Activated CD4-positive, alpha-beta memory T cell treated with anti-CD3 and anti-CD28 coated beads, Interleukin-2, amount 10 ng/mL, durations not matched to agents 7 days and 5 days (primary cell): ENCODE data around the gene TTC28. TPM values are rescaled to one million over a fixed set of nuclear protein-coding genes. Genes with fewer than 3 reads are reported as not detected.
"Not testable (repeated sequence)": the region's sequence is repeated elsewhere in the genome, so short reads cannot be mapped to it uniquely, and the experiment has no call there.

Experiments used
- CTCF ChIA-PET: fragments of 350-600 bp; sonication (Branson Sonifier 250); formaldehyde crosslinking; loops from one replicate; lab custom pipeline; 2021; ENCODE audit warnings: antibody characterized with exemption, inconsistent platforms; lab: Charles Lee
- POLR2A ChIA-PET: fragments of 350-600 bp; sonication (Branson Sonifier 250); formaldehyde crosslinking; loops from one replicate; lab custom pipeline; 2021; ENCODE audit warnings: antibody characterized with exemption; lab: Charles Lee
- DNase-seq: peaks from one replicate; pipeline ENCODE4 v3.0.0-alpha.2; 2020
- H3K27ac Mint-ChIP-seq: one replicate; pipeline ENCODE4 v1.8.0; 2021; ENCODE audit warnings: mild to moderate bottlenecking, mixed read lengths
- H3K27me3 Mint-ChIP-seq: one replicate; pipeline ENCODE4 v1.8.0; 2021; ENCODE audit warnings: mixed read lengths
- H3K36me3 Mint-ChIP-seq: one replicate; pipeline ENCODE4 v1.8.0; 2021; ENCODE audit warnings: low read depth, mixed read lengths
- H3K4me1 Mint-ChIP-seq: one replicate; pipeline ENCODE4 v1.8.0; 2021; ENCODE audit warnings: mixed read lengths
- H3K4me3 Mint-ChIP-seq: one replicate; pipeline ENCODE4 v1.8.0; 2021; ENCODE audit warnings: mild to moderate bottlenecking, mixed read lengths
- H3K9me3 Mint-ChIP-seq: one replicate; pipeline ENCODE4 v1.8.0; 2021; ENCODE audit warnings: mixed read lengths
- total RNA-seq, 2 experiments: library from RNA; stranded (reverse); gene quantifications; one replicate each; pipeline ENCODE4 v1.2.3, GENCODE V29; 2021

Gene TTC28
- total RNA-seq, 2 experiments from 2014 or later: 0.93 to 1.4 TPM

DNA sequence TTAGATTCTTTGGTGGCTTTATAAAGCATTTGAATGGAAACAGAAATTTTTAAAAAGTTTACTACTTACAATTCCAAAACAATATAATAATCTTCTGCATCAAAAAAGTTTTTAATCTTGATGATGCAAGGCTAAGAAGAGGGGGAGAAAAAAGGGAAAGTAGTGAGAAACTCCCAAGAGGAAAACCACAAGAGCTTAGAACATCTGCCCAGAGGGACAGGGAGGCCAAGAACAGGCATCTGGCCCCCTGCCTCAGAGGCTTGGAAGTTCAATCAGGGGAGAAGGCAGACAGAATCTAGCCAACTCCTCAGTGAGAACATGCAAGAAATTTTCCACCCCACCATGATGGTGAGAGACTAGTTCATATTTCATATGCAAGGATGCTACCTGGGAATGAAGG lies 23.8 kb upstream of the TTC28 start:
- Mint-ChIP-seq H3K27ac (no peak overlapping the region), H3K27me3 (no peaks in the 10 kb centered on the region), H3K4me1 (no peaks in the 10 kb centered on the region), H3K9me3 (no peaks in the 10 kb centered on the region), H3K4me3 (no peak overlapping the region), H3K36me3 (peaks cover 29% of the 10 kb centered on the region)
- DNase-seq: no peak
- CTCF ChIA-PET: no interaction called here
- POLR2A ChIA-PET: no interaction called here

DNA sequence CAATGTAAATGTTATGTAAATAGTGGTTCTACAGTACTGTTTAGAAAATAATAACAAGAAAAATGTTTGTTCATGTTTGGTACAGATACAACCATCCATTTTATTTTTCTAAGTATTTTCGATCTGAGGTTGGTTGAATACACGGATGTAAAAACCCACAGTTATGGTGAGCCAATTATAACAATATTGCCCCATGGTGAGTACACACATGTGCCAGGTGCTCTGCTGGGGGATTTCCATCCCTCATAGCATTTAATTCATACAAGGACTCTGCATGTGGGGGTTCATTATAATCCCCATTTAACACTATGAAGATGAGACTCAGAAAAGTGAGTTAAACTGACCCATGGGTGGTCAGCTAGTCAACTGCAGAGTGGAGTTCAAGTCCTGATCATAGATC lies 23.3 kb upstream of the TTC28 start:
- ChIA-PET CTCF (no interaction called here), POLR2A (no interaction called here)
- H3K9me3 Mint-ChIP-seq: no peaks in the 10 kb centered on the region
- no peak overlapping the region for H3K4me3 Mint-ChIP-seq
- H3K27ac Mint-ChIP-seq: no peak overlapping the region
- DNase-seq: no peak
- H3K36me3 Mint-ChIP-seq: peaks cover 26% of the 10 kb centered on the region
- H3K27me3 Mint-ChIP-seq: no peaks in the 10 kb centered on the region
- no peaks in the 10 kb centered on the region for H3K4me1 Mint-ChIP-seq

GRCh38 chr22:28693041-28693760 lies 13.6 kb upstream of the TTC28 start:
- POLR2A ChIA-PET, H3K4me1 Mint-ChIP-seq, H3K27me3 Mint-ChIP-seq, DNase-seq, H3K27ac Mint-ChIP-seq, CTCF ChIA-PET, H3K4me3 Mint-ChIP-seq, H3K9me3 Mint-ChIP-seq: not testable (repeated sequence)
- H3K36me3 Mint-ChIP-seq: peaks cover 48% of the 10 kb centered on the region

- H3K27me3 Mint-ChIP-seq, H3K4me3 Mint-ChIP-seq, DNase-seq, H3K4me1 Mint-ChIP-seq, POLR2A ChIA-PET, H3K27ac Mint-ChIP-seq, H3K9me3 Mint-ChIP-seq: not testable (repeated sequence)
- CTCF ChIA-PET: interaction anchor here (0.8 kb wide), 1 partner anchor 96 kb away, joined by 3 read pairs; no protein-coding TSS in a partner anchor
- peaks cover 54% of the 10 kb centered on the region for H3K36me3 Mint-ChIP-seq
These were observed 10.2 kb upstream of the TTC28 start for GRCh38 chr22:28689796-28690195.

GRCh38 chr22:28682966-28683365 lies 3.3 kb upstream of the TTC28 start:
- POLR2A ChIA-PET: interaction anchor here (0.7 kb wide), 1 partner anchor 358 kb away, joined by 3 read pairs; no protein-coding TSS in a partner anchor
- peaks cover 42% of the 10 kb centered on the region for H3K27me3 Mint-ChIP-seq
- CTCF ChIA-PET, H3K27ac Mint-ChIP-seq, H3K4me1 Mint-ChIP-seq, DNase-seq, H3K4me3 Mint-ChIP-seq, H3K9me3 Mint-ChIP-seq: not testable (repeated sequence)
- peaks cover 18% of the 10 kb centered on the region for H3K36me3 Mint-ChIP-seq

DNA sequence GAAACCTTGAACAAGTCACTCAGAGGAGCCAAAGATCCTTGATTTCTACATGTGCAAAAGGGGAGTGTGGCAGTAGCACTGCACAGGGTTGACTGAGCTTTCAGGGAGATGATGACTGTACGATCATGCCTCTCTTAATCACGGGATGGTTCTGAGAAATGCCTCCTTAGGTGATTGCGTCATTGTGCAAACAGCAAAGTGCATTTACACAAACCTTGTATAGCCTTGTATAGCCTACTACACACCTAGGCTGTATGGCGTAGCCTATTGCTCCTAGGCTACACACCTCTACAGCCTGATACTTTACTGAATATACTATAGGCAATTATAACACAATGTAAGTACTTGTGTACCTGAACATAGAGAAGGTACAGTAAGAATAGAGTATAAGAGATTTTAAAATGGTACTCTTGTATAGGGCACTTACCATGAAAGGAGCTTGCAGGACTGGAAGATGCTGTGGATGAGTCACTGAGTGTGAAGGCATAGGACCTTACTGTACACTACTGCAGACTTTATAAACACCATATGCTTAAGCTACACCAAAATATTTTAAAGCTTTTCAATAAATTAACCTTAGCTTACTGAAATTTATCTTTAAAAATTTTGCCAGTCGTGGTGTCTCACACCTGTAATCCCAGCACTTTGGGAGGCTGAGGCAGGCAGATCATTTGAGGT lies 1.3 kb upstream of the TTC28 start:
- H3K9me3 Mint-ChIP-seq, H3K27ac Mint-ChIP-seq, H3K36me3 Mint-ChIP-seq, DNase-seq, H3K4me3 Mint-ChIP-seq, POLR2A ChIA-PET, H3K4me1 Mint-ChIP-seq: not testable (repeated sequence)
- peaks cover 53% of the 10 kb centered on the region for H3K27me3 Mint-ChIP-seq
- CTCF ChIA-PET: interaction anchor here (1.2 kb wide), 1 partner anchor 91 kb away, joined by 3 read pairs; the partner anchor contains the start of gene CCDC117

DNA sequence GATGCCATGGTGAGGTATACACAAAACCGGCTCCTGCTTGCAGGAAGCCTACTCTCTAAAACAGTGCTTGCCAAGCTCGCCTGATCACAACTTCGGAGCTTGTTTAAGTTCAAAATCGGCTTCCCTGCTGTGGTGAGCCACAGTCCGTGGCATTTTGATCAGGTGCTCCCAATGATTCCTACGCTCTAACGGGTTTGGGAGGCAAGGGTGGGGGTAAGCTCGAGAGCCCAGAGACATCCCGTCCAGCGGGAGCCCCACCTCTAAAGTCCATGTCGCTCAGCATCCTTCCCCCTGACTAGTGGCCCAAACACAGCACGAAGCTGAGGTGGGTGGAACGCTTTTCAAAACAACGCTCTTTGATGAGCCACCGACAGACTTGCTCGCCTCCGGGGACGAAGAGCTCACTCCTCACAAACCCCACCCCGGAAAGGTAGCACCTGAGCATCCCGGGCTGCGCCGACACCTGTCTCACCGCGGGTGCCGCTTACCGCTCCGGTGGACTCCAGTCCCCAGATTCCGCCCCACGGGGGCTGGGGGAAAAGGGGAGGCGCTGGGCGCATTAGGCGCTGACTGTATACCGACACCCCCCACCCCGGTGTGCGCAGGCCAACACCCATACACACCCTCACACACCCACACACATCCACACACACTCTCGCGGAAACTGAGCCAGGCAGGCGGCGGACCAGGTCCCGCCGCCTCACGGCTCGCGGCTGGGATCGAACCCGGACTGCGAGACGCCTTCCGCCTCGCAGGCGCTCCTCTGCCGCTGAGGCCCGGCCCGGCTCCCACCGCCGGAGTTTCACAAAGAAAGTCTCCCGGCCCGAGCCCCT lies 646 bp downstream of the TTC28 start:
- CTCF ChIA-PET, H3K27ac Mint-ChIP-seq, H3K9me3 Mint-ChIP-seq, DNase-seq, H3K36me3 Mint-ChIP-seq, POLR2A ChIA-PET: not testable (repeated sequence)
- Mint-ChIP-seq H3K27me3 (peaks cover 68% of the 10 kb centered on the region), H3K4me3 (peak overlapping the region; percentile 44), H3K4me1 (peaks cover 21% of the 10 kb centered on the region)

DNA sequence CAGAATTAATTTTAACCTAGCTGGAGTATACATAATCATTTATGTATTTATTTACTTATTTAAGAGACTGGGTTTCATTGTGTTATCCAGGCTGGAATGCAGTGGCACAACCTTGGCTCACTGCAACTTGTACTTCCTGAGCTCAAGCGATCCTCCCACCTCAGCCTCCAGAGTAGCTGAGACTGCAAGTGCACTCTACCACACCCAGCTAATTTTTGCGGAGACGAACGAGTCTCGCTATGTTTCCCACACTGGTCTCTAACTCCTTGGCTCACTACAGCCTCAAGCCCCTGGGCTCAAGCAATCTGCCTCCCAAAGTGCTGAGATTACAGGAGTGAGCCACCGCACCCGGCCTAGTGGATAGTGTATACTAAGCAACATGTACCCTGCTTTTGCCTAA lies 1.5 kb downstream of the TTC28 start:
- CTCF ChIA-PET, H3K36me3 Mint-ChIP-seq, H3K27ac Mint-ChIP-seq, H3K9me3 Mint-ChIP-seq, H3K4me3 Mint-ChIP-seq, DNase-seq, POLR2A ChIA-PET: not testable (repeated sequence)
- H3K27me3 Mint-ChIP-seq: peaks cover 71% of the 10 kb centered on the region
- peaks cover 29% of the 10 kb centered on the region for H3K4me1 Mint-ChIP-seq

DNA sequence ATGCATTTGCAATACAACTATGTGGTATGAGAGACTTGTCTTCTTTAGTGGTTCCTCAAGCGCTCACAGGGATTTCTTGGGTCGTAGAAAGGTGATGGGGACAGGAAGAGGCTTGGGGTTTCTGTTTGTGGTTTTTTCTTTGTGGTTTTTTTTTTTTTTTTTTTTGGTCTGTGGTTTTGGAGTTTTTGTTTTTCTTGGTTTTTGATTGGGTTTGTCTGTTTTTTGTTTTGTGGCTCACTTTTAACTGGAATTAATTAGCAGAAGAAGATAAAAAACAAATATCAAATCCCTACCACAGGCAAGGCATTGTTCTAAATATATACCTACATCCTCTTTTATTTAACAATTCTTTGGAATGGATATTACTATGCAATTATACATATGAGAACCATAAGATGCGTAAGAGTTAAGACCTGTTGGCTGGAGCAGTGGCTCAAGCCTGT lies 5.5 kb downstream of the TTC28 start:
- H3K27ac Mint-ChIP-seq: peak overlapping the region; percentile 94
- peaks cover 10% of the 10 kb centered on the region for H3K36me3 Mint-ChIP-seq
- H3K9me3 Mint-ChIP-seq: peaks cover 8% of the 10 kb centered on the region
- peaks cover 32% of the 10 kb centered on the region for H3K4me1 Mint-ChIP-seq
- peaks cover 69% of the 10 kb centered on the region for H3K27me3 Mint-ChIP-seq
- H3K4me3 Mint-ChIP-seq: peak overlapping the region; percentile 77
- peak; percentile 45 for DNase-seq
- ChIA-PET CTCF (no interaction called here), POLR2A (no interaction called here)

DNA sequence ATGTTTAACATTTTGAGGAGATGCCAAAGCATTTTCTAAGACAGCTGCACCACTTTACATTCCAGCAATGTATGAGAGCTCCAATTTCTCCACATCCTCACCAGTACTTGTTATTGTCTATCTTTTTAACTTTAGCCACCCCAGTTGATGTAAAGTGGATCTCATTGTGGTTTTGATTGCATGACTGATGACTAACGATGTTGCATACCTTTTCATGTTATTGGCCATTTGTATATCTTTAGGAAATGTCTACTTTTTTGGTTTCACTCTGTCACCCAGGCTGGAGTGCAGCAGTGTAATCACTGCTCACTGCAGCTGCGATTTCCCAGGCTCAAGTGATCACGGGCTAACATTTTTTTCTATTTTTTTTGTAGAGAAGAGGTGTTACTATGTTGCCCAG lies 8.9 kb downstream of the TTC28 start:
- peaks cover 44% of the 10 kb centered on the region for H3K27me3 Mint-ChIP-seq
- ChIA-PET POLR2A (interaction anchor here (0.7 kb wide), 1 partner anchor 11 kb away, joined by 3 read pairs; no protein-coding TSS in a partner anchor), CTCF (no interaction called here)
- H3K36me3 Mint-ChIP-seq: peaks cover 10% of the 10 kb centered on the region
- H3K4me1 Mint-ChIP-seq: peaks cover 27% of the 10 kb centered on the region
- DNase-seq: no peak
- no peak overlapping the region for H3K4me3 Mint-ChIP-seq
- no peak overlapping the region for H3K27ac Mint-ChIP-seq
- H3K9me3 Mint-ChIP-seq: peaks cover 8% of the 10 kb centered on the region

- H3K4me3 Mint-ChIP-seq: no peak overlapping the region
- H3K4me1 Mint-ChIP-seq: peaks cover 26% of the 10 kb centered on the region
- DNase-seq: no peak
- POLR2A ChIA-PET: no interaction called here
- peaks cover 10% of the 10 kb centered on the region for H3K36me3 Mint-ChIP-seq
- CTCF ChIA-PET: no interaction called here
- no peak overlapping the region for H3K27ac Mint-ChIP-seq
- peaks cover 38% of the 10 kb centered on the region for H3K27me3 Mint-ChIP-seq
- H3K9me3 Mint-ChIP-seq: peaks cover 8% of the 10 kb centered on the region
These were observed 9.5 kb downstream of the TTC28 start for GRCh38 chr22:28670161-28670560.

DNA sequence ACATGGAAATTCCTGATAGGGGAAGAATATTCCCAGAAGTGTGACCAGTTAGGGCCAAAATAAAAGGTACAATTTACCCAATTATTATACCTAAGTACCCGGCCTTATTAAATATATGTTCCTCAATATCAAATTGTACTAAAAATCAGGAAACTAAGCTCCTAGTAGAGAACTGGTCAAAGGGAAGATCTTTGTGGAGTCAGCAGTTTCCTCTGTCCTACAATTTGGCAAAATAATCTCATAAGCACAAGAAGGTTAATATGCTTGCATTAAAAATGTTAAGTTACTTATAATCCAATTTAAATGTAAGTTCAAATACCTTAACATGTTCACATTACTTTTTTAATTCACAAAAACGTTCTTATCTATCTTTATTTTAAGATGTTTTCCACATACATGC lies 10.3 kb downstream of the TTC28 start:
- H3K27me3 Mint-ChIP-seq: peaks cover 32% of the 10 kb centered on the region
- DNase-seq: no peak
- H3K36me3 Mint-ChIP-seq: peaks cover 10% of the 10 kb centered on the region
- peaks cover 19% of the 10 kb centered on the region for H3K4me1 Mint-ChIP-seq
- H3K9me3 Mint-ChIP-seq: peaks cover 8% of the 10 kb centered on the region
- POLR2A ChIA-PET: no interaction called here
- CTCF ChIA-PET: no interaction called here
- H3K27ac Mint-ChIP-seq: no peak overlapping the region
- H3K4me3 Mint-ChIP-seq: no peak overlapping the region

DNA sequence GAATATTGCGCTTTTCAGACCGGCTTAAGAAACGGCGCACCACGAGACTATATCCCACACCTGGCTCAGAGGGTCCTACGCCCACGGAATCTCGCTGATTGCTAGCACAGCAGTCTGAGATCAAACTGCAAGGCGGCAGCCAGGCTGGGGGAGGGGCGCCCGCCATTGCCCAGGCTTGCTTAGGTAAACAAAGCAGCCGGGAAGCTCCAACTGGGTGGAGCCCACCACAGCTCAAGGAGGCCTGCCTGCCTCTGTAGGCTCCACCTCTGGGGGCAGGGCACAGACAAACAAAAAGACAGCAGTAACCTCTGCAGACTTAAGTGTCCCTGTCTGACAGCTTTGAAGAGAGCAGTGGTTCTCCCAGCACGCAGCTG lies 16.1 kb downstream of the TTC28 start:
- H3K4me3 Mint-ChIP-seq, H3K27ac Mint-ChIP-seq, DNase-seq, H3K9me3 Mint-ChIP-seq, H3K4me1 Mint-ChIP-seq, CTCF ChIA-PET, POLR2A ChIA-PET, H3K36me3 Mint-ChIP-seq: not testable (repeated sequence)
- peaks cover 16% of the 10 kb centered on the region for H3K27me3 Mint-ChIP-seq
